ENCODE data around the gene INKA2. TPM values are rescaled to one million over a fixed set of nuclear protein-coding genes. Genes with fewer than 3 reads are reported as not detected.

The INKA2 gene
- polyA plus RNA-seq, 3 donors, result 1.8 to 6.6 (median 2.0) TPM

- H3K27ac Mint-ChIP-seq, result no peak overlapping the region
Measured at GRCh38 chr1:111768625-111769024, 29.4 kb upstream of the INKA2 start.

GRCh38 chr1:111768023-111768422 is 28.8 kb upstream of the INKA2 start:
- Histone ChIP-seq H3K4me3 (replicated peaks in 1 of 3; ENCODE audit: low read depth in 2 of 3, low read length in 3 of 3) (no peak overlapping the region), H2AFZ (ENCODE audit: insufficient read depth, low read depth, low read length, poor library complexity, severe bottlenecking) (no peak overlapping the region), H3K4me1 (ENCODE audit: control insufficient read depth in 1 of 2, insufficient read depth in 2 of 2, low read length in 2 of 2) (no peaks in the 10 kb centered on the region), H3K27ac (ENCODE audit: low read depth in 1 of 2, low read length in 2 of 2) (no peak overlapping the region), H3K9me3 (replicated peaks in 1 of 2; ENCODE audit: control insufficient read depth in 1 of 2, insufficient read depth in 1 of 2, low read length in 2 of 2) (no peaks in the 10 kb centered on the region), H4K20me1 (ENCODE audit: insufficient read depth, low read length) (no peaks in the 10 kb centered on the region), H3K79me2 (ENCODE audit: insufficient read depth, low read length) (peaks cover 3% of the 10 kb centered on the region), H3K27me3 (ENCODE audit: control insufficient read depth in 2 of 2, insufficient read depth in 2 of 2, low read length in 2 of 2) (no peaks in the 10 kb centered on the region), H3K36me3 (replicated peaks in 1 of 2; ENCODE audit: control insufficient read depth in 1 of 2, insufficient read depth in 2 of 2, low read length in 2 of 2) (peaks cover 54 to 59% of the 10 kb centered on the region in 2 donors), H3K9ac (ENCODE audit: insufficient read depth, low read length, poor library complexity, severe bottlenecking) (no peak overlapping the region), H3K4me2 (replicated peaks; ENCODE audit: extremely low read depth, low read length, poor library complexity, severe bottlenecking) (no peak overlapping the region)
- intact Hi-C loops (cut with micrococcal nuclease), result loop anchor here in 1 of 2 donors (5.0 kb wide), 1 partner anchor 51 kb away; no protein-coding TSS in a partner anchor
- peaks cover 44 to 50% of the 10 kb centered on the region in 2 donors for H3K36me3 Mint-ChIP-seq
- TF ChIP-seq CTCF (IDR thresholded peaks at IDR 0.05), result no peak
- H3K27ac Mint-ChIP-seq, result no peak overlapping the region
- no peak overlapping the region for H3K4me3 Mint-ChIP-seq
- DNase-seq, result no peak
- H3K9me3 Mint-ChIP-seq, result no peaks in the 10 kb centered on the region
- no peaks in the 10 kb centered on the region for H3K27me3 Mint-ChIP-seq (ENCODE audit: low read depth in 3 of 3)
- peaks cover 3% of the 10 kb centered on the region for H3K4me1 Mint-ChIP-seq

More at GRCh38 chr1:111768625-111769024, 29.4 kb upstream of the INKA2 start:
- Histone ChIP-seq H3K4me2 (replicated peaks; ENCODE audit: extremely low read depth, low read length, poor library complexity, severe bottlenecking) (no peak overlapping the region), H3K9ac (ENCODE audit: insufficient read depth, low read length, poor library complexity, severe bottlenecking) (no peak overlapping the region), H3K4me3 (replicated peaks in 1 of 3; ENCODE audit: low read depth in 2 of 3, low read length in 3 of 3) (no peak overlapping the region), H2AFZ (ENCODE audit: insufficient read depth, low read depth, low read length, poor library complexity, severe bottlenecking) (no peak overlapping the region), H3K27me3 (ENCODE audit: control insufficient read depth in 2 of 2, insufficient read depth in 2 of 2, low read length in 2 of 2) (no peaks in the 10 kb centered on the region), H3K36me3 (replicated peaks in 1 of 2; ENCODE audit: control insufficient read depth in 1 of 2, insufficient read depth in 2 of 2, low read length in 2 of 2) (peaks cover 48 to 53% of the 10 kb centered on the region in 2 donors), H3K79me2 (ENCODE audit: insufficient read depth, low read length) (peaks cover 3% of the 10 kb centered on the region), H3K4me1 (ENCODE audit: control insufficient read depth in 1 of 2, insufficient read depth in 2 of 2, low read length in 2 of 2) (no peaks in the 10 kb centered on the region), H3K27ac (ENCODE audit: low read depth in 1 of 2, low read length in 2 of 2) (no peak overlapping the region), H4K20me1 (ENCODE audit: insufficient read depth, low read length) (no peaks in the 10 kb centered on the region), H3K9me3 (replicated peaks in 1 of 2; ENCODE audit: control insufficient read depth in 1 of 2, insufficient read depth in 1 of 2, low read length in 2 of 2) (no peaks in the 10 kb centered on the region)
- Mint-ChIP-seq H3K36me3 (peaks cover 38 to 44% of the 10 kb centered on the region in 2 donors), H3K27me3 (ENCODE audit: low read depth in 3 of 3) (no peaks in the 10 kb centered on the region), H3K4me3 (no peak overlapping the region), H3K4me1 (peaks cover 3% of the 10 kb centered on the region), H3K9me3 (no peaks in the 10 kb centered on the region)
- DNase-seq, result no peak
- TF ChIP-seq CTCF (IDR thresholded peaks at IDR 0.05), result no peak
- intact Hi-C loops (cut with micrococcal nuclease), result loop anchor here in 1 of 2 donors (5.0 kb wide), 1 partner anchor 51 kb away; no protein-coding TSS in a partner anchor

All from CD14-positive monocyte (primary cell).